UCSD-AML1 (cell line): ENCODE results near the gene ANKRD23.
"Not testable (repeated sequence)": the region's sequence is repeated elsewhere in the genome, so short reads cannot be mapped to it uniquely, and the experiment has no call there.

Experiments used
- DNase-seq: peaks from one replicate; lab custom pipeline; 2025; ENCODE audit not compliant: unreplicated experiment; lab: John Stamatoyannopoulos, UW

The ANKRD23 gene

DNA sequence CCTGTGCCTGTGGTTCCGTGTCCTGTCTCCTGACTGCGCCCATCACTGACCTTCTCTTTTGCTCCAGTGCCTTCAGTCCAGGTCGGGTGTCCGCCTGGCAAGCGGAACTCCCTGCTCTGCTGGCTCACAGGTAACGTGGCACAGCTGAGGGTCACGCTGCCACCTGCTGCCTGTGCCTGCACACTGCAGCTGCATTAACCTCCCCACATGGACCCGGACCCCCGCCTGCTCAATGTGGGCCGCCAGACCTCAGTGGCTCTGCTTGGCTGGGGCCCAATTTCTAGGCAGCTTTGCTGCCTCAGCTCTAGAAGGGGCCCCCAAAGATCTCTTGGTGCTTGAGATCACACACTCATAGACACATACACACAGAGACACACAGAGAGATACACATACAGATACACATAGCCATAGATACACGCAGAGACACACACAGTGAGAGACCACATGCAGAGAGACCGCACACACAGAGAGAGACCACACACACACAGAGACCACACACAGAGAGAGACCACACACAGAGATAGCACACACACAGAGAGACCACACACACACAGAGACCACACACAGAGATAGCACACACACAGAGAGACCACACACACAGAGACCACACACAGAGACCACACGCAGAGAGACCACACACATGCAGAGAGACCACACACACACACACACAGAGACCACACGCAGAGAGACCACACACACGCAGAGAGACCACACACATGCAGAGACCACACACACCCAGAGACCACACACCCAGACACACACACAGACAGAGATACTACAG lies 42.6 kb downstream of the ANKRD23 start:
- DNase-seq = peak; percentile 39

DNA sequence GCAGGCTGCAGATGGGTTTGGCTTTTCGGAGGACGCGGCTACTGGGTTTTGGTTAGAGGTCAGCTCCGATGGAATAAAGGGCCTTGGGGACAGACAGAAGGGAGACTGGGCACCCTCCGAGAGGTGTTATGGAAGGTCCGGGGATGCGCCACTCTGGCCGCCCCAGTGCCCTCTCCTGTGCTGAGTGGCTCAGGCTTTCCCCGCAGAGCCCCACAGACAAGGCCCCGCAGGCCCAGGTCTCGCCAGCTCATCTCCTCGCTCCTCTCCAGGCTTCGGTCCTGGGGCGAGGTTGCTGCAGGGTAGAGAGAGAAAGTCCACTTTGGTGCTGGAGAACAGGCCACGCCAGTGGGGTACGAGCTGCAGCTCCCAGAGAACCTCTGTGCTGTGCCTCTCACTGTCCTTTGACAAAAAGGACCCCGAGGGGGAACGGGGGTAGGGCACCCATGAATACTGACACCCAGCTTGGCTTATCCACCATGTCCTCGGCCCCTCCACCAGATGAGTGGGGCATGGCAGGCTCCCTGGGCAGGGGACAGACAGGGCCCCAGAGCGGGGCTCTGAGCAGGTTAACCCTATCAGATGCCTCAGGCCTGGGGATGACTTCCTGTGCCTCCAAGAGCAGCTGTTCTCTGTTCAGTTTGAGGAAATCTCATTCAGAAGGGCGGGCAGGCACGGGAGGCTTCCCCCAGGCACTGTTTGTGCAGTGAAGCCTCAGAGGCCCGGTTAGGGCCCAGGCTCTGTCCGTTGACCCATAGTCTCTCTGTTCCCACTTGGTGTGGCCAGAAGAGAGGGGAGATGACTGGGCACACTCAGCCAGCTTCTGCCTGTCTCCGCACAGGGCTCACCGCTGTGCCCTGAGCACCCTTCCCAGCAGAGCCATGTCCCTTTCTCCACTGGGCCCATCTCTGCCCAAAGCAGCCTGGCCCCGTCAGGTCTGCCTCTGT lies 43.5 kb downstream of the ANKRD23 start:
- no peak for DNase-seq

DNA sequence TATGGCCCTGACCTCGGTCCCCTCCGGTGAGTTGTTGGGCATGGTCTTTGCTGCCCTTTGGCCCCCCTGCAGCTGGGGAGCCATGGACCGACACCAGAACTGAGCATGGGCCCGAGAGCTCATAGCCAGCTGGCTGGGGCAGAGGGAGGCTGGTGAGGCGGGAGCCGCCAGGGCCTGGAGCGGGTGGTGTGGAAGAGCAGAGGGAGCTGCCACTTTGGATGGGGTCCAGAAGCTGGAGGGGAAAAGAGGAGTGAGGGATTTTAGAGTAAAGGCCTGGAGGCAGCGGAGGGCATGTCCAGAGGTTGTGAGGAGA lies 44.2 kb downstream of the ANKRD23 start:
- DNase-seq = no peak

DNA sequence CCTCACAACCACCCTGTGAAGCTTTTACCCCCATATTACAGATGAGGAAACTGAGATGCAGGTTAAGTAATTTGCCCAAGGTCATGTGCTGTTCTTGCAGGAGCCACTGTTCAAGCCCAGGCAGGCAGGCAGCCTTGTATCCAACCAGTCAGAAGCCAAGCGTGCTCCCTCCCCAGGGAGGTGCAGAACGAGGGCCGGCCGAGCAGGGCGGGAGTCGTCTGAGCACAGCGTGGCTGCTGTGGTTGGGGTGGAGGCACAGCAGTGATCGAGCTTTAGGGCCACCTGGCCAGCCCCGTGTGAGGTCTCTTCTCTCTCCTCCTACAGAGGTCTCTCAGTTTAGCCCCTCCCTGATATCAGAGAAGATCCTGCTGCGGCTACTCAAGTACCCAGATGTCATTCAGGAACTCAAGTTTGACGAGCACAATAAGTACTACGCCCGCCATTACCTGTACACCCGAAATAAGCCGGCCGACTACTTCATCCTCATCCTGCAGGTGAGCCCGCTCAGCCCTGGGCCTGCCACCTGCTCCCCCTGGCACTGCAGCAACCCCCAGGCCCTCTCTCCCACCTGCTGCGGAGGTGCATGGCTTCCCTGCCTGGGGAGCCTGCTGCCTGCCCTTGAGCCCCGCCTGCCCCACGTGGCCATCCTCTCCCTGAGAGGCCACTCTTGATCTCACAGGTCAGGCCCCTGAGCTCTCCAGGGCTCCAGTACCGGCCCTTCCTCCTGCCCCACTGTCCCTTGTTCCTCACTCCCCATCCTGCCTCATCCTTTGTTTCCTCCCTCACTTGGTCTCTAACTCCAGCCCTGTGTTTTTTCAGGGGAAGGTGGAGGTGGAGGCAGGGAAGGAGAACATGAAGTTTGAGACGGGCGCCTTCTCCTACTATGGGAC lies 44.8 kb downstream of the ANKRD23 start:
- no peak for DNase-seq

DNA sequence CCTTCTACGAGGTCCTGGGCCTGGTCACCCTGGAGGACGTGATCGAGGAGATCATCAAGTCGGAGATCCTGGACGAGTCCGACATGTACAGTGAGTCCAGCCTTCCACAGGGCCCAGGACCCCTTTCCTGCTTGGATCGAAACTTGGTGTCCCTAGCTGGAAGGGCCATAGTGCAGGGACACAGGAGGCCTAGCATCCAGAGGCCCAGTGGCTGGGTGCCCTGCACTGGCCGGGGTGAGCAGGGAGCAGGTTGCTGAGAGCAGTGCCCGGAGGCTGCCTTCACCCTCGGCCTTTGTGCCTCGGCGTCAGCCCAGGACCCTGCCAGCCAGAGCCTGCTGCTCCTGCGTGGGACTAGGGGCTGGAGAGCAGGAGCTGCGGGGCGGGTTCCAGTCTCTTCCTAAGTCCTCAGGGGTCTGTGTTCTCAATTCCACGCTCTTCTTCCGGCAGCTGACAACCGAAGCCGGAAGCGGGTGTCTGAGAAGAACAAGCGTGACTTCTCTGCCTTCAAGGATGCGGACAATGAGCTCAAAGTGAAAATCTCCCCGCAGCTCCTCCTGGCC lies 46.7 kb downstream of the ANKRD23 start:
- no peak for DNase-seq

DNA sequence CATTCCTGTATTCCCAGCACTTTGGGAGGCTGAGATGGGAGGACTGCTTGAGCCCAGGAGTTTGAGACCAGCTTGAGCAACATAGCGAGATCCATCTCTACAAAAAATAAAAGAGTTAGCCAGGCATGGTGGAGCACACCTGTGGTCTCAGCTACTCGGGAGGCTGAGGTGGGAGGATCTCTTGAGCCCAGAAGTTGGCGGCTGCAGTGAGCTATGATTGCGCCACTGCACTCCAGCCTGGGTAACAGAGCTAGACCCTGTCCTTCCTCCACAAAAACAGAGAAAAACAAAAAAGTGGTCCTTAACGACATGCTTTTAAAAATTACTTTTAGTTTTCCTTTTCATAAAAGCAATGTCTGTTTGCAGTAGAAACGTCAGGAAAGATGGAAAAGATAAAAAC lies 47.3 kb downstream of the ANKRD23 start:
- DNase-seq = not testable (repeated sequence)

DNA sequence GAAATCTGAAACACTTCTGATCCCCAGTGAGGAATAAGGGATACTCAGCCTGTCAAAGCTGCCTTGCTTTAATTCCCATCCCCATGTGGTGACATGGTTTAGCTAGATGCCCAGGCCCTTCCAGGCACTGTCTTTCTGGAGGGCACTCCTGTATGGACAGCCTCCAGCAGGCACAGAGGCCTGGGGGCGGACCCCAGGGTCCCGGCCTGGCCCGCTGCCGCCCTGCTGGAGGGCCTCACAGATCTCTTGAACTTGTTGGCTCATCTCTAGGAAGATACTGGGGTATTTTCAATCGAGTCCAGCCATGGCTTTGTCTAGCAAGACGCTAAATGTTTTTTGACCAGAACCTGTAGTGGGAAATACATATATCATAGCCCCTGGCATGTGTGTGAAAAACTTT lies 48.7 kb downstream of the ANKRD23 start:
- DNase-seq = no peak

DNA sequence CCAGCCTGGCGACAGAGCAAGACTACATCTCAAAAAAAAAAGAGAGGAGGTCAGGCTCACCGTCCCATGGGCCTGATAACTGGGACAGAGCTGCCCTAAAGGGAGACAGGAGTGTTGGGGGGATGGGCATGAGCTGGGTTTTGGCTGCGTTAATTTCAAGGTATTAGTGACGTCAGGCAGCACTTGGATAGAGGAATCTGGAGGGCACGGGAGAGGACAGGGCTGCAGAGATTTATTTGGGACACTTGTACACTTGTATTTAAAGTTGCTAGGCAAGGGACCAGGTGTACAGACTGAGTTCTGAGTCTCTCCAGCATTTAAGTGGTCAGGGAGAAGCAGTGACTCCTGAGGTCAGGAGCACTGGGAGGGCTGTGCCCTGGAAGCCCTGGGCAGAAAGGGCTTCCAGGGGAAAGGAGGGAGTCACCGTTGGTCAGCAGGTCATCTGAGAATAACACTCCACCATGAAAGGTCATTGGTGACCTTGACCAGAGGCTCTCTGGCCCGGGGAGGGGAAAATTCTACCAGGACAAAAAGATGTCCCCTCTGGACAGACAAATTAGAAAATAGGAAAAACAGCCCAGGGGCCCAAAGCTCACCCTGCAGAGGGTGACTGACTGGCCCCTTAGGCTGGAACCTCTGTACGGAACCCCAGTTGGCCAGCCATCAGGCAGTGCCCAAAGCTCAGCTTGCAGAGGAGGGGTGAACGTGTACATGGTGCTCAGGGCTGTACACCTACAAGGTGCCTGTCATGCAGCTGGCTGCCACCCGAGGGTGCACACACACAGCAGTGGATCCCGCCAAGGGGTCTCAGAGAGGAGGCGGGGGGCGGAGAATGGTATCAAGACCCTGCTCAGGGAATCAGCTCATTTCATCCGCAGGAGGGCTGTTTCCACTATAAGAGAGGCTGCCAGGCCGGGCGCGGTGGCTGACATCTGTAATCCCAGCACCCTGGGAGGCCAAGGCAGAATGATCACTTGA lies 50.8 kb downstream of the ANKRD23 start:
- no peak for DNase-seq

DNA sequence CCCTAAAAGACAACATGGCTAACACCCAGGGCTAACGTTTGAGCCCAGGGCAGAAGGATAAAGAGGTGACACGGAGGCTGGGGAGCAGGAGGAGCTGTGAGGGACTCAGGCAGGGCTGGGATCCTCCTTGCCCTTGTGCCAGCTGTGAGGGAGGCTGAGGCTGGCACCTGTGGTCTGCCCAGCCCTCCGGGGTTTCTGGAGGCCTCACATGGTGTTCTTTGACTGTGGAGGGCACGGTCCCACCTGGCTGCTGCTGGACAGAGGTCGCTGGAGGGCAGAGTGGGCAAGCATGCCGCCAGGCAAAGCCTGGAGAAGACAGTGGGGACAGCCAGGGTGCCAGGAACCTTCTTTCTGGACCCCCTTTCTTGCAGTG lies 54.6 kb downstream of the ANKRD23 start:
- DNase-seq = no peak

DNA sequence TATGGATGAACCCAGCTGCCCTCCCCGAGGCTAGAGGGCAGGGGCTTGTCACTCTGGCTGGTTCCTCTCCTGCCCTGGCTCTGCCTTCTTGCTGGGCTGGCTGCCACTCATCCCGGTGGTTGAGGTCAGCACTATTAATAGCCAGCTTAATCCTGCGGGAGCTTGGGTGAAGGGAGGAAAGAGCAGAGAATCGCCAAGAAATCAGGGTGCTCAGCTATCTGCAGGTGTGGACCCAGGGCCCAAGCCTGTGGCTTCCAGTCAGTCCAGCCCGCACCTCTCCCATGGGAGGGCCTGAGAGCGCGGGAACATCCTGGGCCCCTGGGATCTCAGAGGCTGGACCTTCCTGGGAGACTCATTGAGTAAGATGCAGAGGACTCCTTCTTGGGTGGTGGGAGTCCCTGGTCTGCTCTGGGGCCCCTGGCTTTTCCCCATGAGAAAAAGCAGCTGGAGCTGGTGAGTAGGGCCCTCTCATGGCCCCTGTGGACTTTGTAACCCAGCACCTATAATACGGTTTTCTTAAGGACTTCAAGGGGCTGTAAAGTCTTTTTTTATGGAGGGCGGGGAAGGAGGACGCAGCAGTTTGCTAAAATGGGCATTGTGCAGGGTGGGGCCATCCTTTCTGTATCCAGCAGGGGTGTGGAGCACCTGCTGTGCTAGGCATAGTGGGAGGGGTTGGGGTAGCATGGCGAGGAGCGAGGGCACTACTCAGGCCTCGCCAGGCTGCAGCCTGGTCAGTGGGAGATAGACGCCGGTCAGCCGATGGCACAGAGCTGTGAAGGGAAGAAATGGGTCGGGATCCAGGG lies 55.2 kb downstream of the ANKRD23 start:
- DNase-seq = no peak
